Stimulated activated CD4-positive, alpha-beta T cell treated with anti-CD3 and anti-CD28 coated beads, Interleukin-4, amount 100 ng/mL, for 48 hours (primary cell): ENCODE measurements around the gene MRPS16.
A peak's percentile ranks its signal among the peaks of the same experiment; 100 is the strongest.
"Not testable (repeated sequence)": the region's sequence is repeated elsewhere in the genome, so short reads cannot be mapped to it uniquely, and the experiment has no call there.

Source experiments
- DNase-seq, 2 donors: peaks; one replicate each; pipeline ENCODE4 v3.0.0-alpha.2; 2020; ENCODE audit warnings: low read depth in 2 of 2

Gene MRPS16

GRCh38 chr10:73252445-73253224 is at the start of gene MRPS16:
TSS of gene MRPS16 (minus strand) at chr10:73252644. CDS start at chr10:73252482, 162 bp downstream.
- peak; percentile 78 to 89 for DNase-seq

GRCh38 chr10:73296946-73297345 is 44.5 kb upstream of the MRPS16 start:
- no peak for DNase-seq

GRCh38 chr10:73293461-73293860 is 41.0 kb upstream of the MRPS16 start:
- DNase-seq, result no peak

- DNase-seq, result no peak
These were observed 37.5 kb upstream of the MRPS16 start for GRCh38 chr10:73289958-73290357.

GRCh38 chr10:73287441-73287840 is 35.0 kb upstream of the MRPS16 start:
- DNase-seq, result no peak

- DNase-seq, result no peak
These were observed 28.7 kb upstream of the MRPS16 start for GRCh38 chr10:73281097-73281496.

GRCh38 chr10:73264423-73264822 is 12.0 kb upstream of the MRPS16 start:
- DNase-seq, result no peak

- DNase-seq, result no peak
These were observed 11.4 kb upstream of the MRPS16 start for GRCh38 chr10:73263693-73264347.

- no peak for DNase-seq
These were observed 10.6 kb upstream of the MRPS16 start for GRCh38 chr10:73262880-73263555.

- DNase-seq, result no peak
These were observed 9.8 kb upstream of the MRPS16 start for GRCh38 chr10:73262105-73262730.

GRCh38 chr10:73261362-73261995 is 9.0 kb upstream of the MRPS16 start:
- no peak for DNase-seq

- DNase-seq, result not testable (repeated sequence)
These were observed 6.2 kb upstream of the MRPS16 start for GRCh38 chr10:73258612-73259011.

GRCh38 chr10:73253225-73253555 is 746 bp upstream of the MRPS16 start:
- no peak for DNase-seq

- no peak for DNase-seq
These were observed 580 bp downstream of the MRPS16 start for GRCh38 chr10:73251683-73252444.

- no peak for DNase-seq
These were observed 4.2 kb downstream of the MRPS16 start for GRCh38 chr10:73248259-73248724.

GRCh38 chr10:73247509-73248258 is 4.8 kb downstream of the MRPS16 start:
- no peak for DNase-seq

- DNase-seq, result peak; percentile 96 to 98
These were observed 5.6 kb downstream of the MRPS16 start, which contains the start of gene DNAJC9 for GRCh38 chr10:73246646-73247508. TSS of gene DNAJC9 (minus strand) at chr10:73247255. CDS start at chr10:73247189, 66 bp downstream.

- no peak for DNase-seq
These were observed 6.2 kb downstream of the MRPS16 start for GRCh38 chr10:73246322-73246645.

GRCh38 chr10:73244866-73245477 is 7.5 kb downstream of the MRPS16 start:
- DNase-seq, result no peak
